HepG2 (cell line): Measurements from ENCODE around the gene LRRC10B. TPM values are rescaled to one million over a fixed set of nuclear protein-coding genes. Genes with fewer than 3 reads are reported as not detected.
A peak's percentile ranks its signal among the peaks of the same experiment; 100 is the strongest.

ENCODE experiments used
- ATAC-seq: fragments of 200-7000 bp; cut with Tn5 transposase; 3 replicates; pipeline ENCODE4 v1.9.1; 2020; ENCODE audit warnings: mild to moderate bottlenecking, moderate library complexity
- BruUV-seq: library from RNA; stranded (reverse); fragments of 400-500 nt; replicated peaks from 2 replicates; lab custom pipeline; 2021; lab: Mats Ljungman, UMichigan
- CTCF ChIA-PET: fragments of 300-600 bp; formaldehyde crosslinking; extraction: SDS; loops from one replicate; lab custom pipeline; 2021; ENCODE audit warnings: low total read pairs, inconsistent platforms, low intra/inter-chr PET ratio; lab: Yijun Ruan, JAX
- POLR2A ChIA-PET: fragments of 350-600 bp; sonication (Branson Sonifier 250); formaldehyde crosslinking; loops from one replicate; lab custom pipeline; 2020; ENCODE audit warnings: antibody characterized with exemption, inconsistent platforms; lab: Yijun Ruan, JAX
- DNase-seq: peaks from one replicate; pipeline ENCODE4 v3.0.0-alpha.2; 2015; ENCODE audit warnings: low spot score
- FAIRE-seq: peaks from 3 replicates; lab custom pipeline; 2011; peaks lifted over from hg19 to GRCh38; lab: Jason Lieb, UNC
- H2AFZ ChIP-seq: one replicate; pipeline ENCODE4 v1.6.1; 2011; ENCODE audit warnings: low read length, inconsistent platforms
- H3K27ac ChIP-seq: fragments of 300-600 bp; 3 replicates; pipeline ENCODE4 v1.8.0; 2011; ENCODE audit warnings: mixed run types, mild to moderate bottlenecking, mixed read lengths, low read length, inconsistent platforms; ENCODE audit not compliant: insufficient read depth; ENCODE audit errors: extremely low read length
- H3K27me3 ChIP-seq, 2 experiments: fragments of 200-600 bp in 1 of 2; 2 replicates in 1 of 2; 3 replicates in 1 of 2; pipeline versions ENCODE4 v1.6.0 to v1.8.0; 2011; ENCODE audit warnings: low read length in 2 of 2, mild to moderate bottlenecking in 2 of 2, moderate library complexity in 2 of 2, inconsistent platforms in 1 of 2; ENCODE audit not compliant: insufficient read depth in 2 of 2, control insufficient read depth in 1 of 2
- H3K36me3 ChIP-seq, 2 experiments: fragments of 200-600 bp in 1 of 2; replicated peaks in 1 of 2; 2 replicates in 1 of 2; 3 replicates in 1 of 2; pipeline versions ENCODE4 v1.5.1 to v1.8.0; 2011; ENCODE audit warnings: low read length in 2 of 2, inconsistent platforms in 1 of 2; ENCODE audit not compliant: insufficient read depth in 2 of 2, control insufficient read depth in 1 of 2
- H3K4me1 ChIP-seq: 2 replicates; pipeline ENCODE4 v1.5.1; 2012; ENCODE audit warnings: low read length, inconsistent platforms; ENCODE audit not compliant: insufficient read depth
- H3K4me2 ChIP-seq: 2 replicates; pipeline ENCODE4 v1.6.0; 2011; ENCODE audit warnings: low read depth, low read length, inconsistent platforms
- H3K4me3 ChIP-seq, 3 experiments: fragments of 200-600 bp in 1 of 3; sonication (generic), shearing (Covaris generic) in 1 of 3; replicated peaks in 1 of 3; 2 replicates each; pipeline ENCODE4 v1.5.1; 2011 to 2016; ENCODE audit warnings: low read length in 3 of 3, inconsistent platforms in 2 of 3, low read depth in 2 of 3, mild to moderate bottlenecking in 2 of 3, control low read depth in 1 of 3, mixed read lengths in 1 of 3; ENCODE audit not compliant: insufficient read depth in 1 of 3
- H3K79me2 ChIP-seq: one replicate; pipeline ENCODE4 v1.6.1; 2011; ENCODE audit warnings: low read length, inconsistent platforms; ENCODE audit not compliant: insufficient read depth
- H3K9ac ChIP-seq: 2 replicates; pipeline ENCODE4 v1.6.0; 2011; ENCODE audit warnings: mild to moderate bottlenecking, low read depth, low read length, inconsistent platforms; ENCODE audit not compliant: insufficient read depth
- H3K9me3 ChIP-seq: 2 replicates; pipeline ENCODE4 v1.5.1; 2012; ENCODE audit warnings: mild to moderate bottlenecking, low read length
- H4K20me1 ChIP-seq: 2 replicates; pipeline ENCODE4 v1.6.0; 2011; ENCODE audit warnings: inconsistent platforms, mild to moderate bottlenecking, low read length, moderate library complexity; ENCODE audit not compliant: insufficient read depth
- CREB1 ChIP-seq, 2 experiments: fragments of 450-650 bp in 1 of 2; IDR thresholded peaks; 2 replicates each; pipeline ENCODE4 v1.6.1; 2016 to 2017; ENCODE audit warnings: control low read depth in 1 of 2, mild to moderate bottlenecking in 1 of 2, missing compliant biosample characterization in 1 of 2, missing genetic modification characterization in 1 of 2
- ELF1 ChIP-seq: sonication (generic); formaldehyde crosslinking; IDR thresholded peaks from 2 replicates; pipeline ENCODE4 v1.4.0; 2020; ENCODE audit warnings: missing genetic modification reagents
- GABPB1 ChIP-seq: IDR thresholded peaks from 2 replicates; pipeline ENCODE4 v1.6.1; 2016; ENCODE audit warnings: mild to moderate bottlenecking, missing genetic modification reagents, moderate library complexity, missing compliant biosample characterization
- KMT2A ChIP-seq: sonication (generic); formaldehyde crosslinking; IDR thresholded peaks from 2 replicates; pipeline ENCODE4 v1.4.0; 2020; ENCODE audit warnings: missing genetic modification reagents
- NR2F2 ChIP-seq: IDR thresholded peaks from 2 replicates; pipeline ENCODE4 v1.6.1; 2012; ENCODE audit warnings: low read depth, inconsistent platforms, borderline replicate concordance
- SNAPC2 ChIP-seq: sonication (generic); formaldehyde crosslinking; IDR thresholded peaks from 2 replicates; pipeline ENCODE4 v1.8.1; 2022; ENCODE audit warnings: mild to moderate bottlenecking, missing genetic modification reagents
- SRF ChIP-seq: IDR thresholded peaks from 2 replicates; pipeline ENCODE4 v1.6.1; 2011; ENCODE audit warnings: mild to moderate bottlenecking, low read depth, low read length, moderate library complexity
- U2AF2 ChIP-seq: fragments of 200-400 bp; formaldehyde crosslinking; IDR thresholded peaks from 2 replicates; pipeline ENCODE4 v1.6.1; 2017; ENCODE audit warnings: low read depth, mild to moderate bottlenecking, low read length
- ZBTB34 ChIP-seq: sonication (generic); formaldehyde crosslinking; IDR thresholded peaks from 2 replicates; pipeline ENCODE4 v1.8.0; 2022; ENCODE audit warnings: mild to moderate bottlenecking, missing genetic modification reagents
- ZFP36L2 ChIP-seq: sonication (generic); formaldehyde crosslinking; IDR thresholded peaks from 2 replicates; pipeline ENCODE4 v1.4.0; 2020; ENCODE audit warnings: missing genetic modification reagents
- ZNF143 ChIP-seq: sonication (generic); formaldehyde crosslinking; IDR thresholded peaks from 2 replicates; pipeline ENCODE4 v1.4.0; 2020; ENCODE audit warnings: missing genetic modification reagents
- ZNF17 ChIP-seq: sonication (generic); formaldehyde crosslinking; IDR thresholded peaks from 2 replicates; pipeline ENCODE4 v1.5.0; 2020; ENCODE audit warnings: mild to moderate bottlenecking, missing genetic modification reagents
- ZNF660 ChIP-seq: sonication (generic); formaldehyde crosslinking; IDR thresholded peaks from 2 replicates; pipeline ENCODE4 v1.5.1; 2020; ENCODE audit warnings: mild to moderate bottlenecking, low read depth, missing genetic modification reagents, borderline replicate concordance
- ZSCAN20 ChIP-seq: sonication (generic); formaldehyde crosslinking; IDR thresholded peaks from 2 replicates; pipeline ENCODE4 v1.4.0; 2020; ENCODE audit warnings: missing genetic modification reagents, mild to moderate bottlenecking, borderline replicate concordance
- ZSCAN30 ChIP-seq: sonication (generic); formaldehyde crosslinking; IDR thresholded peaks from 2 replicates; pipeline ENCODE4 v1.5.0; 2020; ENCODE audit warnings: mild to moderate bottlenecking, missing genetic modification reagents
- ZSCAN31 ChIP-seq: sonication (generic); formaldehyde crosslinking; IDR thresholded peaks from 2 replicates; pipeline ENCODE4 v1.5.0; 2020; ENCODE audit warnings: low read depth, mild to moderate bottlenecking, missing genetic modification reagents
- WGBS: methylation state at CpG from one replicate; pipeline ENCODE4 v1.1.6; 2017; ENCODE audit warnings: low lambda C conversion rate; 5-methylcytosine and 5-hydroxymethylcytosine counted together
- in situ Hi-C: cut with HindIII; loops from 2 replicates; pipeline ENCODE4 v1.10.0; 2017; ENCODE audit warnings: low pct_unique_long_range_greater_than_20kb; ENCODE audit not compliant: extremely low pct_ligation_motif_present
- intact Hi-C: fragments of 100-400 bp; cut with micrococcal nuclease; formaldehyde crosslinking; loops from one replicate; pipeline ENCODE4 v1.10.0; 2022; ENCODE audit not compliant: unreplicated experiment
- polyA plus RNA-seq, 8 experiments: library from polyadenylated mRNA; depleted of rRNA in 3 of 8; stranded (reverse) in 7 of 8; unstranded in 1 of 8; fragments of >200 nt; fragmentation: Illumina TruSeq in 4 of 8; extraction: Trizol in 4 of 8; gene quantifications; 2 replicates each; pipeline versions ENCODE4 v1.2.1 to v1.2.3, GENCODE V29; 2011 to 2016; ENCODE audit warnings: low read depth in 4 of 8, missing spikeins in 1 of 8, mixed read lengths in 1 of 8; ENCODE audit not compliant: insufficient read depth in 1 of 8
- total RNA-seq, 5 experiments: library from RNA; depleted of rRNA; stranded (reverse); fragments of >200 nt; fragmentation: Illumina TruSeq; extraction: Trizol; gene quantifications; 2 replicates each; pipeline ENCODE4 v1.2.3, GENCODE V29; 2016; ENCODE audit warnings: low read depth in 1 of 5
- TF ChIP-seq, protein P1 (sequence below): sonication (generic); formaldehyde crosslinking; conservative IDR thresholded peaks from 2 replicates; pipeline ENCODE4 v1.8.0; 2022; ENCODE audit warnings: mild to moderate bottlenecking, moderate library complexity, missing genetic modification reagents

Gene LRRC10B
- total and polyA plus RNA-seq, 2 of the 13 experiments (the other 11 are each of a cell fraction or from before 2014, with no cell fraction given) = not detected

DNA sequence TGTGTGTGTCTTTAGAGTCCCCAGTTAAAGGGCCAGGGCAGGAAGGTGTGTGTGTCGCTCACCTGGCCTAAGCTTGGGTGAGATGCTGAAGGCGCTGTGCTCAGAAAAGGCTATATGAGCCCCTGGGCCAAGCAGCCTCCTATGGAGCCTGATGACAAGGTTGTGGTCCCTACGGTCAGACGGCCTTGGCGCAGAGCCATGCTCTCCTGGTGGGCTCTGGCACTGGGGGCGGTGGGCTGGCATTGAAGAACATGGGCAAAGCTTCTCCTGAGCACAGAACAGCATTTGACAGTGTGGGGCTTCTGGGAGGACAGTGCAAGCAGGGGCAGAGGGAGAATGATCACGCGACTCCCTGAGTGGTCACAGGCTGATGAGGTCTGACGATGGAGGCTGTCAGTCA is 10.7 kb upstream of the LRRC10B start (continued):
- TF ChIP-seq, protein P1, sequence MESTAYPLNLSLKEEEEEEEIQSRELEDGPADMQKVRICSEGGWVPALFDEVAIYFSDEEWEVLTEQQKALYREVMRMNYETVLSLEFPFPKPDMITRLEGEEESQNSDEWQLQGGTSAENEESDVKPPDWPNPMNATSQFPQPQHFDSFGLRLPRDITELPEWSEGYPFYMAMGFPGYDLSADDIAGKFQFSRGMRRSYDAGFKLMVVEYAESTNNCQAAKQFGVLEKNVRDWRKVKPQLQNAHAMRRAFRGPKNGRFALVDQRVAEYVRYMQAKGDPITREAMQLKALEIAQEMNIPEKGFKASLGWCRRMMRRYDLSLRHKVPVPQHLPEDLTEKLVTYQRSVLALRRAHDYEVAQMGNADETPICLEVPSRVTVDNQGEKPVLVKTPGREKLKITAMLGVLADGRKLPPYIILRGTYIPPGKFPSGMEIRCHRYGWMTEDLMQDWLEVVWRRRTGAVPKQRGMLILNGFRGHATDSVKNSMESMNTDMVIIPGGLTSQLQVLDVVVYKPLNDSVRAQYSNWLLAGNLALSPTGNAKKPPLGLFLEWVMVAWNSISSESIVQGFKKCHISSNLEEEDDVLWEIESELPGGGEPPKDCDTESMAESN = no peak

DNA sequence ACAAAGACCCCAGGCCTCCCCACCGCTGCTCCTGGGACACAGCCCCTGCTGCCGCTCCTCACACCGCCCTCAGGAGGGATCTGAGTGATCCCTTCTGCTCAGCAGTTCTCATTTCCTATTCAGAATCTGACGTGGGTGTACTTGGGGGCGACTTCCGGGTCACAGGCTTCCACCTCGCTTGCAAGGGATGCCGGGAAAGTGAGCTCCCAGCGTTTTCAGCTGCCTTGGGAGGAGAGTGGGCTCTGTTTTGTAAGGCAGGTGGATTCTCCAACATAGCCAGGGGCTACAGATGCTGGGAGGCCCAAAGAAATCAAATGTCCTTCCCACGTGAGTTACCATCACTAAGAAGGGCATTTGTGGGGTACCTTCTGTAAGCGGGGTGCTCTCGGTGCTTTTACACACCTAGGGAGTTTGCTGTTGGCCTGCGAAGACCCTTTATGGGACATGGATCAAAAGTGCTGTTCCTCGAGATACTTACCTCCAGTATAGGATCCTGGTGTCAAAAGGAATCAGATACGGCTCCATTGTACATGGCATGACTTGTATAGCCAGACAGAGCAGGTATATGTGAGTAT is 9.7 kb upstream of the LRRC10B start:
- Histone ChIP-seq H3K4me2 (peak overlapping the region; percentile 16), H3K4me1 (peaks cover 33% of the 10 kb centered on the region), H3K4me3 (no peak overlapping the region), H4K20me1 (no peaks in the 10 kb centered on the region), H3K9ac (no peak overlapping the region), H3K27me3 (peaks cover 3 to 5% of the 10 kb centered on the region in 2 experiments; a peak in 2 of 5 replicates), H3K79me2 (no peaks in the 10 kb centered on the region), H3K9me3 (no peaks in the 10 kb centered on the region), H3K36me3 (no peaks in the 10 kb centered on the region), H2AFZ (no peak overlapping the region), H3K27ac (no peak overlapping the region)
- BruUV-seq = no TSS peak
- FAIRE-seq (no peak), ATAC-seq (no peak), DNase-seq (no peak)
- intact Hi-C loops = no loop called here
- in situ Hi-C loops = no loop called here
- WGBS = 43% methylated on average over 15 of the region's 15 CpGs
- ChIA-PET POLR2A (interaction anchor here (1.4 kb wide), 1 partner anchor 9 kb away, joined by 4 read pairs; no protein-coding TSS in a partner anchor), CTCF (no interaction called here)
- TF ChIP-seq CREB1 (IDR thresholded peaks at IDR 0.05) (no peak), CREB1 (CRISPR knock-in tag; IDR thresholded peaks at IDR 0.05) (peak; percentile 58; the same call in 1 of the 2 replicates), ELF1 (CRISPR knock-in tag) (peak; percentile 39; the same call in 1 of the 2 replicates), ZSCAN20 (CRISPR knock-in tag) (no peak), ZSCAN30 (CRISPR knock-in tag) (no peak), NR2F2 (no peak), SRF (no peak), KMT2A (CRISPR knock-in tag) (no peak), SNAPC2 (CRISPR knock-in tag) (peak; percentile 95; the same call in 1 of the 2 replicates), ZSCAN31 (CRISPR knock-in tag) (no peak), ZBTB34 (CRISPR knock-in tag) (no peak), ZNF17 (CRISPR knock-in tag) (no peak), GABPB1 (peak; percentile 65), U2AF2 (no peak), ZFP36L2 (CRISPR knock-in tag) (no peak), ZNF660 (no peak), ZNF143 (CRISPR knock-in tag) (peak; percentile 66)
